Lower lobe of right lung (tissue), 2 donors: Measurements from ENCODE around the gene FANK1. TPM values are rescaled to one million over a fixed set of nuclear protein-coding genes. Genes with fewer than 3 reads are reported as not detected.

Experiments used
- ATAC-seq, 2 donors: fragments of 200-7000 bp; cut with Tn5 transposase; one replicate each; pipeline ENCODE4 v1.9.1; 2020 to 2022; ENCODE audit warnings: mild to moderate bottlenecking in 2 of 2, moderate library complexity in 2 of 2
- DNase-seq: peaks from one replicate; pipeline ENCODE4 v3.0.0-alpha.2; 2020
- H3K27ac ChIP-seq: fragments of 200-600 bp; one replicate; pipeline ENCODE4 v1.8.0; 2022
- H3K27me3 ChIP-seq: fragments of 200-600 bp; one replicate; pipeline ENCODE4 v1.8.0; 2022; ENCODE audit warnings: low read depth
- H3K36me3 ChIP-seq: fragments of 200-600 bp; one replicate; pipeline ENCODE4 v1.8.0; 2022; ENCODE audit warnings: mild to moderate bottlenecking
- H3K4me1 ChIP-seq: fragments of 200-600 bp; one replicate; pipeline ENCODE4 v1.8.0; 2022
- H3K4me3 ChIP-seq: fragments of 200-600 bp; one replicate; pipeline ENCODE4 v1.8.0; 2022; ENCODE audit warnings: mild to moderate bottlenecking
- H3K9me3 ChIP-seq: fragments of 200-600 bp; one replicate; pipeline ENCODE4 v1.8.0; 2022
- intact Hi-C: fragments of 100-400 bp; cut with DNase I; formaldehyde crosslinking; loops from one replicate; pipeline ENCODE4 v1.11.0; 2022
- total RNA-seq: library from RNA; stranded (reverse); fragmentation: NEBNext Ultra II Directional; extraction: Animal tissue kit (Norgen Biotek cat#: 25700); gene quantifications from one replicate; pipeline ENCODE4 v1.2.1, GENCODE V29; 2021
- TF ChIP-seq, protein P1 (sequence below): fragments of 200-600 bp; IDR thresholded peaks from one replicate; pipeline ENCODE4 v1.8.0; 2022; ENCODE audit warnings: antibody characterized with exemption, mild to moderate bottlenecking
- donor health status: DM: no; HTN: yes; CAD: no; lungs with severe emphysema.

Gene FANK1
- total RNA-seq, 1 donor from 2014 or later = 11.5 TPM

DNA sequence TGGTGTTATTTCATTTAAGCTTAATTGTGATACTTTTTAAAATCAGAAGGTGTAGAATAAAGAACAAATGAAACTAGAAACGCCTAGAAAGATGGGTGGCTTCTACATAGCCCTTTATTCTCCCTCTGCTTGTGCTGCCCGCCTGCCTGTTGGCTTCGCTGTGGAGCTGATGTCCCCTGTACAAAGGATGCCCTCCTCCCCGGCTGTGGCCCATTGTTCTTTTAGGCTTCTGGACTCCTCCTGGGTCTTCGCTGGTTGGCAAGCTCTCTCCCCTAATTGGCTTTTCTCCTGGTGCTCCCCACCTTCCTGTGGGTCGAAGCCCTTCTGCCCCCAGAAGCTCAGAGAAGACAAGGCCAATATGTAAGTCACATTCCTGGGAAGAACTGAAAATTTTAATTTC lies 98.2 kb downstream of the FANK1 start:
- Histone ChIP-seq H3K27ac (no peak overlapping the region), H3K27me3 (no peaks in the 10 kb centered on the region), H3K4me1 (no peaks in the 10 kb centered on the region), H3K9me3 (no peaks in the 10 kb centered on the region), H3K36me3 (no peaks in the 10 kb centered on the region), H3K4me3 (no peak overlapping the region)
- intact Hi-C loops = no loop called here
- DNase-seq = no peak
- no peak for ATAC-seq
- TF ChIP-seq, protein P1, sequence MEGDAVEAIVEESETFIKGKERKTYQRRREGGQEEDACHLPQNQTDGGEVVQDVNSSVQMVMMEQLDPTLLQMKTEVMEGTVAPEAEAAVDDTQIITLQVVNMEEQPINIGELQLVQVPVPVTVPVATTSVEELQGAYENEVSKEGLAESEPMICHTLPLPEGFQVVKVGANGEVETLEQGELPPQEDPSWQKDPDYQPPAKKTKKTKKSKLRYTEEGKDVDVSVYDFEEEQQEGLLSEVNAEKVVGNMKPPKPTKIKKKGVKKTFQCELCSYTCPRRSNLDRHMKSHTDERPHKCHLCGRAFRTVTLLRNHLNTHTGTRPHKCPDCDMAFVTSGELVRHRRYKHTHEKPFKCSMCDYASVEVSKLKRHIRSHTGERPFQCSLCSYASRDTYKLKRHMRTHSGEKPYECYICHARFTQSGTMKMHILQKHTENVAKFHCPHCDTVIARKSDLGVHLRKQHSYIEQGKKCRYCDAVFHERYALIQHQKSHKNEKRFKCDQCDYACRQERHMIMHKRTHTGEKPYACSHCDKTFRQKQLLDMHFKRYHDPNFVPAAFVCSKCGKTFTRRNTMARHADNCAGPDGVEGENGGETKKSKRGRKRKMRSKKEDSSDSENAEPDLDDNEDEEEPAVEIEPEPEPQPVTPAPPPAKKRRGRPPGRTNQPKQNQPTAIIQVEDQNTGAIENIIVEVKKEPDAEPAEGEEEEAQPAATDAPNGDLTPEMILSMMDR = no peak

DNA sequence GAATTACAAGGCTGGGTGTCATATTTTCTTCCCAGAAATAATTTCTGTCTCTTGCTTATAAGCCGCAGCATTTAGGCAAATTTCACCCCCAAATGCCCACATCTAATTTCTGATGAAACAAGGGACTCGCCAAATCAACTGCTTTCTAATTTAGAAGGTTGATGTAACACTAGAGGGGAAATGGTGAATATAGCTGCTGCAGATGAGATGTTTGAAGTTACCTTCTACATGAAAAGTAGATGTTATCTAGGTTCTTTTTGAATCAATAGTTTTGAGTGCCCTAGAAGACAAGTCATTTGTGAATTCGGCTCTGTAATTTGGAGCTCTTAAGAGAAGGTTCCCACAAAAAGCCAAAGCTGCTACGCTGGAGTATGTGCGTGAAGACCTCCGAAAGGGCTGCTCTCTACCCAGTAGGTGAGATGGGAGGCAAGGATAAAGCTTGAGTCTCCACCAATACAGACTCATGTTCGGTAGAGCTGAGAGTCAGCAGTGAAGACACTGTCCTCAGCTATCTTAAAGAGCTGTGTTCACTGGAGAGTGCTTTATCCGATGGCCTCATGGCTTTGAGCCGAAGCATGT lies 99.5 kb downstream of the FANK1 start:
- Histone ChIP-seq H3K4me1 (no peaks in the 10 kb centered on the region), H3K27ac (no peak overlapping the region), H3K4me3 (no peak overlapping the region), H3K9me3 (no peaks in the 10 kb centered on the region), H3K27me3 (no peaks in the 10 kb centered on the region), H3K36me3 (no peaks in the 10 kb centered on the region)
- no peak for ATAC-seq
- DNase-seq = no peak
- TF ChIP-seq, protein P1 = no peak
- intact Hi-C loops = no loop called here

DNA sequence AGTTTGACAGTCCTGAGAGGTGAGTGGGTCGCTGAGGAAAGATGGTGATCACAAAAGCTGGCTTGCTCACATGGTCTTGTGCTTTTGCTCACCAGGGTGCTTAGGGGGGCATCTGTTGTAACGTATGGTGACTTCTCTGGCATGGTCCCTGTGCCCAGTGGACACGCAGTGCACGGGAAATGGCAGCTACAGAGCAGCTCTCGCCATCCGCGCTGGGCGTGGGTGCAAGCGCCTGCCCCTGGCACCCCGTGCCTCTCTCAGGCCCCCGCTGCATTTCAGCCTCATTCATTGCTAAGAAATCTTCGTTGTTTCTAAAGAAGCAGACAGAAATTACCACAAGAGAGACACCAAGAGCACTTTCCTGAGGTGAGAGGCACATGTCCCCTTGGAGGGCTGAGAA lies 101.2 kb downstream of the FANK1 start:
- H3K9me3 ChIP-seq = no peaks in the 10 kb centered on the region
- DNase-seq (no peak), ATAC-seq (peak in 1 of 2 donors; percentile 13)
- TF ChIP-seq, protein P1 = no peak
- no peak overlapping the region for H3K27ac ChIP-seq
- intact Hi-C loops = no loop called here
- H3K4me1 ChIP-seq = no peaks in the 10 kb centered on the region
- H3K27me3 ChIP-seq = no peaks in the 10 kb centered on the region
- no peak overlapping the region for H3K4me3 ChIP-seq
- H3K36me3 ChIP-seq = no peaks in the 10 kb centered on the region

DNA sequence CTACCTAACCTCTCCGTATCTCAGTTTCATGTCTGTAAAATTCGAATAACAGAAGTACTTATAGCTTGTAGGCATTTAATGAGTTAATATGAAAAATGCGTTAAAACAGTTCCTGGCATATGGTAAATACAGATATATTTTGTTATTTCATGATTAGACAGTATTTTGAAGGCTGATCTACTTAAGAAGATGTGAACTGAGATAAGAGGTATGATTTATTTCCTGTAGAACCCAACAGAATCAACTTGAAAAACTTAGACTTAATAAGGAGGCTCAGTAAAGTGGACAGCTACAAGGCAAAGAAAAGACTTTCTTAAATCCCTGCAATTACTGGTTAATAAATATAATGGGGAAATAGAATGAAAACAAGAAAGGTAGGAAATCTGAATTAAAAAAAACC lies 103.3 kb downstream of the FANK1 start:
- H3K36me3 ChIP-seq = no peaks in the 10 kb centered on the region
- no peak overlapping the region for H3K27ac ChIP-seq
- ATAC-seq = no peak
- H3K9me3 ChIP-seq = no peaks in the 10 kb centered on the region
- H3K4me3 ChIP-seq = no peak overlapping the region
- intact Hi-C loops = no loop called here
- no peaks in the 10 kb centered on the region for H3K27me3 ChIP-seq
- no peak for DNase-seq
- TF ChIP-seq, protein P1 = no peak
- no peaks in the 10 kb centered on the region for H3K4me1 ChIP-seq

DNA sequence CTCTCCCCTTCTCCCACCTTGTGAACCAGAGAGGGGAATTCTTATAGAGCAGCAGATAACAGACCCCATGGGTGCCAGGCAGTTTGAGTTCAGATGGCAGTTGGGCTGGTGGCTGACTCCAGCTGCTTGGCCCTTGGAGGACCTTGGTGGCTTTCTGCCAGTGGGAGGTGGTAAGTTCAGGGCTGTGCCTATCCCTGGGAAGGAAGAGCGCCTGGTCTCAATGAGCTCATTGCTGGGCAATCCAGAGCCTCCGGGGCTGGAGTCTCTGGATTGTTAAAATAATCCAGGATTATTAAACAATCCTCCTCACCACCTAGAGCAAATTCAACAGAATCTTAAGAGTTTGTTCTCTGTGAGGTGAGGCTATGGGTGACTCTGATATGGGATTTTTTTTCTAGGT lies 105.2 kb downstream of the FANK1 start:
- no peaks in the 10 kb centered on the region for H3K9me3 ChIP-seq
- TF ChIP-seq, protein P1 = no peak
- ATAC-seq (peak in 1 of 2 donors; percentile 24), DNase-seq (no peak)
- no peaks in the 10 kb centered on the region for H3K27me3 ChIP-seq
- intact Hi-C loops = no loop called here
- no peaks in the 10 kb centered on the region for H3K36me3 ChIP-seq
- no peak overlapping the region for H3K27ac ChIP-seq
- no peaks in the 10 kb centered on the region for H3K4me1 ChIP-seq
- H3K4me3 ChIP-seq = no peak overlapping the region
